ENCODE data around the gene C1QTNF8. TPM values are rescaled to one million over a fixed set of nuclear protein-coding genes. Genes with fewer than 3 reads are reported as not detected.
"Not testable (repeated sequence)": the region's sequence is repeated elsewhere in the genome, so short reads cannot be mapped to it uniquely, and the experiment has no call there.

The C1QTNF8 gene
- total RNA-seq, 1 donor from 2014 or later: not detected

GRCh38 chr16:1089439-1089821 lies 6.6 kb downstream of the C1QTNF8 start:
- Histone ChIP-seq H2AFZ (replicated peaks) (no peak overlapping the region), H3K4me1 (peaks cover 17% of the 10 kb centered on the region), H3K27ac (no peak overlapping the region), H3K36me3 (no peaks in the 10 kb centered on the region), H4K20me1 (ENCODE audit: low read depth) (no peaks in the 10 kb centered on the region), H3K9ac (no peak overlapping the region), H3K4me3 (no peak overlapping the region), H3F3A (ENCODE audit: low read depth) (peaks cover 13% of the 10 kb centered on the region), H3K27me3 (no peaks in the 10 kb centered on the region), H3K9me3 (ENCODE audit: low read depth) (no peaks in the 10 kb centered on the region), H3K4me2 (no peak overlapping the region), H3K79me2 (ENCODE audit: low read depth) (no peaks in the 10 kb centered on the region)
- peaks cover 9% of the 10 kb centered on the region for H3K4me1 Mint-ChIP-seq
- H3K4me3 Mint-ChIP-seq: no peak overlapping the region
- H3K27ac Mint-ChIP-seq: no peak overlapping the region
- H3K9me3 Mint-ChIP-seq: peaks cover 14% of the 10 kb centered on the region
- no peak for TF ChIP-seq EZH2 (IDR thresholded peaks at IDR 0.05)
- TF ChIP-seq, protein P1, sequence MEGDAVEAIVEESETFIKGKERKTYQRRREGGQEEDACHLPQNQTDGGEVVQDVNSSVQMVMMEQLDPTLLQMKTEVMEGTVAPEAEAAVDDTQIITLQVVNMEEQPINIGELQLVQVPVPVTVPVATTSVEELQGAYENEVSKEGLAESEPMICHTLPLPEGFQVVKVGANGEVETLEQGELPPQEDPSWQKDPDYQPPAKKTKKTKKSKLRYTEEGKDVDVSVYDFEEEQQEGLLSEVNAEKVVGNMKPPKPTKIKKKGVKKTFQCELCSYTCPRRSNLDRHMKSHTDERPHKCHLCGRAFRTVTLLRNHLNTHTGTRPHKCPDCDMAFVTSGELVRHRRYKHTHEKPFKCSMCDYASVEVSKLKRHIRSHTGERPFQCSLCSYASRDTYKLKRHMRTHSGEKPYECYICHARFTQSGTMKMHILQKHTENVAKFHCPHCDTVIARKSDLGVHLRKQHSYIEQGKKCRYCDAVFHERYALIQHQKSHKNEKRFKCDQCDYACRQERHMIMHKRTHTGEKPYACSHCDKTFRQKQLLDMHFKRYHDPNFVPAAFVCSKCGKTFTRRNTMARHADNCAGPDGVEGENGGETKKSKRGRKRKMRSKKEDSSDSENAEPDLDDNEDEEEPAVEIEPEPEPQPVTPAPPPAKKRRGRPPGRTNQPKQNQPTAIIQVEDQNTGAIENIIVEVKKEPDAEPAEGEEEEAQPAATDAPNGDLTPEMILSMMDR (IDR thresholded peaks at IDR 0.05): no peak
- no peak for TF ChIP-seq EZH2phosphoT487 (IDR thresholded peaks at IDR 0.05)
- H3K27me3 Mint-ChIP-seq (ENCODE audit: insufficient read depth, low read depth): peaks cover 20% of the 10 kb centered on the region
- no peaks in the 10 kb centered on the region for H3K36me3 Mint-ChIP-seq
- DNase-seq (ENCODE audit: low spot score): no peak

- Histone ChIP-seq H3K9ac (no peak overlapping the region), H3K4me1 (peaks cover 17% of the 10 kb centered on the region), H3K4me3 (no peak overlapping the region), H3K27me3 (no peaks in the 10 kb centered on the region), H3K4me2 (no peak overlapping the region), H2AFZ (replicated peaks) (no peak overlapping the region), H3K27ac (no peak overlapping the region), H3K9me3 (ENCODE audit: low read depth) (no peaks in the 10 kb centered on the region), H4K20me1 (ENCODE audit: low read depth) (no peaks in the 10 kb centered on the region), H3K79me2 (ENCODE audit: low read depth) (no peaks in the 10 kb centered on the region), H3F3A (ENCODE audit: low read depth) (peaks cover 6% of the 10 kb centered on the region), H3K36me3 (no peaks in the 10 kb centered on the region)
- peaks cover 9% of the 10 kb centered on the region for H3K4me1 Mint-ChIP-seq
- peaks cover 23% of the 10 kb centered on the region for H3K27me3 Mint-ChIP-seq (ENCODE audit: insufficient read depth, low read depth)
- H3K9me3 Mint-ChIP-seq: peaks cover 14% of the 10 kb centered on the region
- DNase-seq (ENCODE audit: low spot score): no peak
- H3K27ac Mint-ChIP-seq: no peak overlapping the region
- H3K36me3 Mint-ChIP-seq: no peaks in the 10 kb centered on the region
- H3K4me3 Mint-ChIP-seq: no peak overlapping the region
- no peak for TF ChIP-seq EZH2 (IDR thresholded peaks at IDR 0.05)
- TF ChIP-seq, protein P1 (IDR thresholded peaks at IDR 0.05): no peak
- TF ChIP-seq EZH2phosphoT487 (IDR thresholded peaks at IDR 0.05): no peak
Measured at GRCh38 chr16:1088295-1089170, 7.5 kb downstream of the C1QTNF8 start.

DNA sequence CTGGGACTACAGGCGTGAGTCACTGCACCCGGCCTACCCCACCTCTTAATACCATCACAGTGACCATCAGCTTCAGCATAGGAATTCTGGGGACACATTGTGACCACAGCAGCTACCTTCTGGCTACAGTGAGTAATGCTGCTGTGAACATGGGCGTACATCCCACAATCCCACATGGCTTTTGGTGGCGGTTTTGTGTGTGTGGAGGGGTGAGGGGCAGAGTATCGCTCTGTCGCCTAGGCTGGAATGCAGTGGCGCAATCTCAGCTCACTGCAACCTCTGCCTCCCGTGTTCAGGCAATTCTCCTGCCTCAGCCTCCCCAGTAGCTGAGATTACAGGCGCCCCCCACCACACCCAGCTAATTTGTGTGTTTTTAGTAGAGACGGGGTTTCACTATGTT lies 9.6 kb downstream of the C1QTNF8 start:
- H3K79me2 ChIP-seq (ENCODE audit: low read depth); H3K4me2 ChIP-seq; H3K4me3 ChIP-seq; DNase-seq (ENCODE audit: low spot score); H3K4me3 Mint-ChIP-seq; H3K36me3 ChIP-seq; H3K4me1 Mint-ChIP-seq; H4K20me1 ChIP-seq (ENCODE audit: low read depth); H3K36me3 Mint-ChIP-seq; H3K27me3 ChIP-seq; H2AFZ ChIP-seq (replicated peaks); H3K27ac ChIP-seq; H3F3A ChIP-seq (ENCODE audit: low read depth); H3K9me3 ChIP-seq (ENCODE audit: low read depth); H3K9ac ChIP-seq; H3K27ac Mint-ChIP-seq: not testable (repeated sequence)
- Mint-ChIP-seq H3K27me3 (ENCODE audit: insufficient read depth, low read depth) (peaks cover 21% of the 10 kb centered on the region), H3K9me3 (peaks cover 11% of the 10 kb centered on the region)
- peaks cover 17% of the 10 kb centered on the region for H3K4me1 ChIP-seq

- peaks cover 11% of the 10 kb centered on the region for H3K9me3 Mint-ChIP-seq
- H3K27ac Mint-ChIP-seq: no peak overlapping the region
- Histone ChIP-seq H3K4me2 (no peak overlapping the region), H3K36me3 (no peaks in the 10 kb centered on the region), H4K20me1 (ENCODE audit: low read depth) (no peaks in the 10 kb centered on the region), H3K27me3 (no peaks in the 10 kb centered on the region), H3K4me3 (no peak overlapping the region), H2AFZ (replicated peaks) (no peak overlapping the region), H3K4me1 (peaks cover 10% of the 10 kb centered on the region), H3K9me3 (ENCODE audit: low read depth) (no peaks in the 10 kb centered on the region), H3F3A (ENCODE audit: low read depth) (no peaks in the 10 kb centered on the region), H3K9ac (no peak overlapping the region), H3K79me2 (ENCODE audit: low read depth) (no peaks in the 10 kb centered on the region), H3K27ac (no peak overlapping the region)
- H3K27me3 Mint-ChIP-seq (ENCODE audit: insufficient read depth, low read depth): peaks cover 21% of the 10 kb centered on the region
- no peak for DNase-seq (ENCODE audit: low spot score)
- H3K36me3 Mint-ChIP-seq: no peaks in the 10 kb centered on the region
- TF ChIP-seq EZH2 (IDR thresholded peaks at IDR 0.05): no peak
- no peak overlapping the region for H3K4me3 Mint-ChIP-seq
- peaks cover 4% of the 10 kb centered on the region for H3K4me1 Mint-ChIP-seq
Measured at GRCh38 chr16:1084971-1085370, 11.1 kb downstream of the C1QTNF8 start.

Measured in neural progenitor cell (in vitro differentiated cells).